NCI-H2029 (cell line): ENCODE results near the gene NCOR2.
A peak's percentile ranks its signal among the peaks of the same experiment; 100 is the strongest.

Experiments
- DNase-seq: peaks from one replicate; lab custom pipeline; 2025; lab: John Stamatoyannopoulos, UW

NCOR2 gene

DNA sequence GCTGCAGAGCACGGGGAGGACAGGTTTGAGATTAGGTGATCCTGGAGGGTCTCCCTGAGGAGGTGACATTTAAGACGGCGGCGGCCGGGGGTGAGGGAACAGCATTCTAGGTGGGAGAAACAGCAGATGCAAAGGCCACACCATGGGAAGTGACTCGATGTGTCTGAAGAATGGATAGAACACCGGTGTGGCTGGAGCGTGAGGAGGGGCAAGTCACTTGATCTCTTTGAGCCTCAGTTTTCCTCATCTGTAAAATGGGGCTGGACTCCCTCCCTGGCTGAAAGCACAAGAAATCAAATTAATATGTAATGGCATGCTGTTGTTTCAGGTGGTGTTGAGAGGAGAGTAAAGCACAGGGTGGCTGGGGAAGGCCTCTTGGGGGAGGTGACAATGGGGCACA lies 10.0 kb upstream of the NCOR2 start:
- no peak for DNase-seq

DNA sequence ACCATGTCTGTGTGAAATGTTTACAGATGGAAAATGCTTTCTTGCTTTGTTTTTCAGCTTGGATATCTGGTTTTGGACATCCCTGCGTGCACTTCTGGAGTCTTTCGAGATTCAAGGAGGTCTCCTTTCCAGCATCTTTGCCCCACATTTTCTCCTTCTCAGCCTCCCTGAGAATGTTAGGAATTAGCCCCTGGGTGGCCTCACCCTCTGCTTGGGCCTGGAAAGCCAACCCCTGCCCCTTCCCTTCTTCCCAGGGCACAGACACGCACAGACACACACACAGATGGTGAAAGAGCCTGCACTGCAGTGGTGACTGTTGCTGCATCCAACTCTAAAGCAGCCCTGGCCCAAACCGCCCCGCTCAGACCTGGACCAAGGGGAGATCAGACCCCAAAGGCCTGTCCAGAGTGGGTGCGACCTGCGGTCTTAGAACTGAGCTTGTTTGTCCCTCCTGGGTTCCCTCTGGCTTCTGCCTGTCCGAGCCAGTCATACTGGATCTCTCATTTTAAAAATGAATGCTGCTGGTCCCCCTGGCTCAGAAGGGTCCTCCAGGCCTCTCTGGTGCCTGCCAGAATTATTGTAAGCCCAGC lies 8.7 kb upstream of the NCOR2 start:
- DNase-seq: no peak

DNA sequence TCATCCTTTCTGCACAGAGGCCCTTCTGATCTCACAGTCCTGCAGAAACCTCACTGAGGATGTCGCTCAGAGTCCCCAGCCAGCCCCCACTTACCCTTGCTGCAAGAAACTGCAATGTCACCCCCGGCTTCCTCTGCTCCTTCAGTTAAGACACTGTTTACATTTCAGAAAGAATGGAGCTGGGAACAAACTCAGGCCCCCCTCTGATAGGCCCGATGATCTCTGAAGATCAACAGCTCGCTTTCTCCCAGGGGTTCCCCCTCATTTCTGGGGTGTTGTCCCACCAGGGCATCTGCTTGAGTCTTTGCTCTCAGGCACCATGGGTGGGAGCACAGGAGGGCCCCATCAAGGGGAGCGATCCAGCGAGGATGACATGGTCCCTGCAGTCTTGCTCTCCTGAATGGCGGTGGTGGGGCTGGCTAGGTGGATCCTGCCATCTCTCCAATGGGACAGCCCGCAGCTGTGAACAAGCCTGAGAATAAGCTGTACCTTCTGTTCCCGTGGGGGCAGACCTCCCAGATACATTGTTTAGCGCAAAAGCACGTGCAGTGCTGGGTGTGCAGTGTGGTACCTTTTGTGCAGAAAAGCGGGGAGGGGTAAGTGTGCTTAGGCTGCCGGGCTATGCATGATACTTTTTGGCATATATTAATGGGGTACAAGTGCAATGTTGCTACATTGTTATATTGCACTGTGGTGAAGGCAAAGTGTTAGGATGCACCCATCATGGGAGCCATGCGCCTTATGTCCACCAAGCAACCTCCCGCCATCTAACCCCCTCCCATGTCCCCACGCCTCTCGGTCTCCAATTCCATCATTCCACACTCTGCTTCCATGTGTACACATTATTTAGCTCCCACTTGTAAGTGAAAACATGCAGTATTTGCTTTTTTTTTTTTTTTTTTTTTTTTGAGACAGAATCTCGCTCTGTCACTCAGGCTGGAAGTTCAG lies 6.7 kb upstream of the NCOR2 start:
- DNase-seq: no peak

DNA sequence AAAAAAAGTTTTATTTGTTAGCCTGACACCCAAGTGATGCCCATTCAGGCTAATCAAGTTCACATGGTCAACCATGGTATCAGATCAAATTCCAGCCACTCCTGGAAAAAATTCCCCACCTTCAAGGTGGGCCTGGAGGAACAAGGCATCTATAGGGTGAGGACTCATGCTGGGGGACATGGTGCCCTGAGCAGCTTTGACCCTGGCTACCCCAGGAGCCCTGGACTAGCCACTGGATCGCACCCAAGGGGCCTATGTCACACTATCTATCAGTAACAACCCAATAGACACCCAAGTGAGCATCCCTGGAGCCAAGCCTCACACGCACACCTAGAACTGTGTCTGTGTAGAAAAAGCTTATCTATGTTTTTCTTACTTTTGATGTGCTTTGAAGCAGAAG lies 4.1 kb upstream of the NCOR2 start:
- no peak for DNase-seq

DNA sequence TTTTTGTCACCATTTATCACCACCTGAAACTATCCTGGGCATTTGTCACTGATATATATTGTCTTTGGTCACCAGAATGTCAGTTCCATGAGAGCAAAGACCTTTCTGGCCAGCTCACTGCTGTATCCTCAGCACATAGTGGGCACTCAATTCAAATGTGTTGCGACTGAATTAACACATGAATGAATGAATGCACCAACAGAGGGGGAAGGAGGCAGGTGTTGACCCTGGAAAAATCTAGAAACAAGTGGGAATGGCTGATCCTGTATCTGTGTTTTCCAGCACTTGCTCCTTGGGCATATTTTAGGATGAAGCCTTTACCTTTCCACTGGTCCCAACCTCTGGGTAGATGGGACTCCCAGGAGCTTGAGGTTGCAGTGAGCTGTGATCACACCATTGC lies 3.4 kb upstream of the NCOR2 start:
- no peak for DNase-seq

DNA sequence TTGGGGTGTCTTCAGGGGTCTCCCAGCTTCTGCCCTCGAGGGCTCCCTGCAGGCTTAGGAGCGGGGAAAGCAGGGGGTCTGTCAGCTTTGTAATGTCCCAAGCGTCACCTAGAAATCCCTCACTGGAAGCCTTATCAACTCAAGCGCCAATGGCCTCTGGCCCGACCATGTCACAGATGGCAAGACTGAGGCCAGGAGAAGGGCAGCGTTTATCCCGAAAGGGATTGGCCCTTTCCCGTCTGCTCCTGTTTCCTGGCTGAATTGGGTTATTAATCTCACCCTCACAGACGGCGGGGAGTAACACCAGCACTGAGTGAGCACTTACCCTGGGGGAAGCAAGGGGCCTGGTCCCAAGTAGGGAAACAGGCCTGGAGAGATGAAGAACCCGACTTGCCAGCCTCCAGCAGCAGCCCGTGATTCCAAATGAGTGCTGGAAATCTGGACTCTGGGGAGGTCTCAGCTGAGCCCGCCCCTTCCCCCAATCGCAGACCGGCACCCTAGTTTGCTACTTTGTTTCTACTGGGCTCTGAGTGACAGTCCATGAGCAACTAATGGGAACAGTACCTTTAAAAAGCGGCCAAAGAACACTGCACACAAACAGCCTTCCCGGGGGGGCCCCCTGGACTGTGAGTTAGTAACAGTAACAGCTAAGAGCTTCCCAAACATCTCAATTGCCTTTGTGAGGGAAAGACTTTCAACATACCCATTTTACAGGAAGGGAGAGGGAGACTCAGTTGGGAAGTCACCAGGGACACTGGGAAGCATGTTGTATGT lies 2.1 kb upstream of the NCOR2 start:
- DNase-seq: no peak

DNA sequence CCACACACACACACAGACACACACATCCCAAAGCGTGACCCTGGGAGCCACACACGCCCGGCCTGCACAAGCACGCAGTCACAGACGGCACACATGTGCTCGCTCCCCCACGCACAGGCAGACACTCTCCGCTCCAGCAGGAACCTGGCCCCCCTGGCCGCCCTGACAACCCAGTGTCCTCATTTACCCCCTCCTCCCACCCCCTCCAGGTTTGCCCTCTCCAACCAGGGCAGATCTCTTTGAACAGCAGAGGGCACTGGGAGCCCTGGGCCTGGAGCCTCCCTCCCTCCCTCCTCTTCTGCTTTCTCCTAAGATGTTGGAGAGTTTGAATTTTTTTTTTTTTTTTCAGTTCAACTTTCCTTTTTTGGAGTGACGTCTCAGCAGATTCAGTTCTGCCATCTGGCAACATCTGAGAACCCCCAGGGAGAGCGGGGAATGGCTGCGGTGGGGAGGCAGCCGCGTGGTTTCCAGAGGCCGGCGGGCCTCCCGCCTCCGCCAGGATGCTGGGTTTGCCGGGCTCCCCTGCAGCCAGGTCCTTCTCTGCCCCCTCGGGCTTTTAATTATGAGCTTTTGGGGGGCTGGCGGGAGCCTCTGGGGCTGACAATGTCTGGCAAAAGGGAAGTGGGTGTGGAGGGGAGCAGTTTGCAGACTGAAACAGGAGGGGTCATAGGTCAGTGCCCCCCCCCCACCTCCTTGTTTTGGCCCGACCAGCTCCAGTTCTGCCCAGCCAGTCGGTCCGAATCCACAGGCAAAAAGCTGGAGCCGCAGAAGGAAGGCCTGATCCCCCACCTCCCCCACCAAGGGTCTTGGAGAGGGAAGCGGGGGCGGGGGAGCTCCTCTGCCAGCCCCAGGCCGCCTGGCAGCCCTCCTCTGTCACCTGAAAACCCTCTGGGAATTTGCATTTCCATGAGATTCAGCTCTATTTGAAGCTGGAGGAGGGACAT lies 1.3 kb upstream of the NCOR2 start:
- no peak for DNase-seq

DNA sequence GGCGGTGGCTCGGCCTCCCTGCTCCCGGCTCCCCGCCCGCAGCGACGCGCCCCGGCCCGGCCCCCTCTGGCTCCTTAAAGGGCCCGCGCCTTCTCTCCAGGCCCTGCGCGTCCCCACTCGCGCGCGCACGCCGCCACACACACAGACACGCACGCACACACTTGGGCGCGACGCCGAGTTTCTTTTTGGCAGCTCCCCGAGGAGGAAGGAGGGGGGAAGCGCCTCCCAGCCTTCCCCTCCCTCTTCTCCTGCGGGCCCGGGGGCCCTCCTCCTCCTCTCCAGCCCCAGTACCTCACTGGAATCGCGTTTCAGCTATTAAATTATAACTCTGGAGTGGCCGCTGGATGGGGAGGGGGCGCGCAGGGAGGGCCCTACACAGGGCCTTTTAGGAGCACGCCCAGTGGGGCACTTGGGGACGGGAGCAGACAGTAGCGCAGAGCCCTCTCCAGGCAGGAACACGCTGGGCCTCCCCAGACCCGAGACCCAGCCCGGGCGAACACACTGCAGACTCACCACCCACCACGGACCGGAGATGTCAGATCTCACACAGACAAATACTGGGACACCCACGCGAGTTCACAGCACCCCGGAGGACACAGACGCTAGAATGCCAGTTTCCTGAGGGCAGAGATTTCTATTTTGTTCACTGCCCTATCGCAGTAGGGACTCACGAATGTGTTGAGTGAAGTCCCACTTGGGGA lies 411 bp upstream of the NCOR2 start:
- peak; percentile 70 for DNase-seq

DNA sequence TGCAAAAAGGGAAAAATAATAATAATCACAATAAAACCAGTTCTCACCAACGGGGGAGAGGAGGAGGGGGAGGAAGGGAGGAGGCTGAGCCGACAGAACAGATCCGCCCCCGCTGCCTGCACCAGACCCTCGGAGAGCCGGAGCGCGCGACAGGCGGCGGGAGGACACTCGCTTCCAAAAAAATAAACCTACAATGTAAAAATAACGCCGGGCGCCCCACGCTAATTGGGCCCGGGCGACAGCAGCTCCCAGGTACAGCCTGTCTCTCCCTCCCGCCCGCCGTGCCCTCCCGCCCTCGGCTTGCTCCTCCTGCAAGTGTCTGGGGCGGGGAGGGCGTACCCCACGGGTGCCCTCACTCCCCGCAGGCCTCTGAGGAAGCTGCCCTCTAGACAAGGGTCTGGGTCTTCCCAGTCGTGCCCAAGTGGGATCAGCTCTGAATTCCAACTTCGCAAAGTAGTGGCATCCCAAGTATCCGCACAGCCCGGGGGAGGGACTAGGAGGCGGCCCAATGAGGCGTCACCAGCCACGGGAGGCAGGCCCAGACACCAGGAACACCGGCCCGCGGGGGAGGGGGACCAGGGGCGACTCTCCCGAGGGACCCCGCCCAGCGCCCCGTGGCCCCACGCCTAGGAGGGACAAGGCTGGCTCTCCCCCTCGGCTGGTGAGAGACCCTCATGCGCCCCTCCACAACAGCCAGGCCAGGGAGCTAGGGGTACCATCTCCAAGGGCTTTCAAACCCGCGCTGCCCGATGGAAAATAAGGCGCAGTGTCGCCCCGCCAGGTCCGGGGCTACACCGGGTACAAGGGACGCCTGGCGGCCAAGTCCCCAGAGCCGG lies 1.0 kb downstream of the NCOR2 start:
- peak; percentile 45 for DNase-seq

DNA sequence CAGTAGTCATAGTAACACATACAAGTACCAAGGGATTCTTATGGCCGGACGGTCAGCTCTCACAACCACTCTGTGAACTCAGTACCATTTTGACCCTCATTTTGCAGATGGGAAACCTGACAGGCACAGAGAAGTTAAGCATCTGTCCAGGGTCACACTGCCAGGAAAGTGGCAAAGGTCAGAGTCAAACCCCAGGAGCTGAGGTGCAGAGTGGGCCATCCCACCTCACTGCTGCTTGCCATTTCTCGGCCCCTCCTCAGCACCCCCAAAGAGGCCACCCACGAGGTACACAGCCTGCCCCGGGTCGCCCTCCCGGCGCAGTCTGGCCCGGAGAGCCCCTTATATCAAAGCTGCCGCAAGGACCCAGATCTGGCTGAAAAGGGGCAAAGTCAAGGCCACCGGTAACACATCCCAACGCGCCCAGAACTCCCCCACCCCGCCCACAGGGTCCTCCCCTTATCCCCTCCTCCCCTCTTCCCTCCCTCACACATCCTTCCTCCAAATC lies 1.7 kb downstream of the NCOR2 start:
- no peak for DNase-seq

DNA sequence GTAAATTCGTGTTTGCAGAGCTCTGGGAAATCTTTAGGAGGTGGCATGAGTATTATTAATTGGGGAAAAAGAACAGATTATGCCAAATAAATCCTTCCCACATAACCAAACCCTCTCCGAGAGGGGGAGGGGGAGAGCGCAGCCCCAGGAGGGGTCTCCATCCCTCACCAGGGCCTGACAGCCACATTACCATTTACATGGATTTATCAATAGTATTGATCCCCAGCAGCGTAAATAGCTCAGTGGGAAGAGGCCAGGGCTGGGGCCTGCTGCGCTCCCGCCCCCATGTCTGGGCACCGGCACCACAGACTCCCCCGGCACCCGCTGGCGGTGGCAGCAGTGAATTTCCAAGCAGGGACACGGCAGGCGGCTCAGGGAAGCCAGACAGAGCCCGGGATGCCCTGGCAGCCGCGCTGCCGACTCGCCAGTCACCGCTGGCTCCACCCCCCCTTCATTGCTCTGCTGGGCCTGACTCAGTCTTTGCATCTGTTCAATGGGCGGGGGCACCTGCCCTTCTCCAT lies 2.4 kb downstream of the NCOR2 start:
- no peak for DNase-seq

DNA sequence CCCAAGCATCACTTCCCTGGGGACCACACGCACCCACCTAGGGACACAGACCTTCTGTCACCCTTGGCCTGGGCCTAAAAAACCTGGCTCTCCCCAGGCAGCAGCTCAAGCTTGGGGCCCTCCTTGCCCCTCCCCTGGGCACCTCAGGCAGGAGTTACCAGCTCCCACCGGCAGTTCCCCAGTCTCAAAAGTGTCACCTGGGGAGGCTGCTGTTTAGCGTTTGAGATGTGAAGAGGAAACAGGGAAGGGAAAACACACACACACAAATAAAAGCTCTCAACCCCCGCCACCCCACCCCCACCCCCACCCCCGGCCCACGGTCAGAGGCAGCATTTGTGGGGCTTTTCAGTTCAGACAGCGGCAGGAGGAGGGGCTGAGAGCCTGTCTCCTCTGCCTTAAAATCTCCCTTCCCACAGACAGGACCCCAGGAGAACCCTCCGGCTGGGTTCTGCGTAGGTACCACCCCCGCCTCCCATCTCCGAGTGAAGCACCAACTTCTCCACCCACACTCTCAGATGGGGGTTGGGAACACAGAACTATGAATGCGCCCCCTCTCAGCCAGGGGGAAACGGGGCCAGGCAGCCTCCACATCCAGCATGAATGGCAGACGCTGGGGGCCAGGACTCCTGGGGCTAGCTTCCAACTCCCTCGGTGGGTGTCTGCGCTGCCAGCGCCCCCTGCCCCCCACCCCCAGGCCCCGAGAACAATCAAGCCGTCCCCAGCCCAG lies 3.0 kb downstream of the NCOR2 start:
- no peak for DNase-seq

DNA sequence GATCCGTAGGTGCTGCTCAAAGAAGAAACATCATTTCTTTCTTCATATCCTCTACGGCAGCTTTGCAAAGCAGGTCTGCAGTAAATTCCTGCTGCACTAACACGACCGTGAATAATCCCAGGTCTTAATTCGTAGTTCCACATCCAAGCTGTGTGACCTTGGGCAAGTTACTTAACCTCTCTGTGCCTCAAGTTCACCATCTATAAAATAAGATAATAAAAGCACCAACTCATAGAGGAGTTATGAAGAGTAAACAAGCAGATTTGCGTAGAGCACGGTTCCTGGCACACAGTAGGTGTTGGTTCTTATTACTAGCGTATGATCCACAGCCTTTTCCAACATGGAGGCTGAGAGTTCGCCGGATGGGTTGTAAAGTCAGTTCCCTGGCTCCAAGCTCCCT lies 3.6 kb downstream of the NCOR2 start:
- no peak for DNase-seq

DNA sequence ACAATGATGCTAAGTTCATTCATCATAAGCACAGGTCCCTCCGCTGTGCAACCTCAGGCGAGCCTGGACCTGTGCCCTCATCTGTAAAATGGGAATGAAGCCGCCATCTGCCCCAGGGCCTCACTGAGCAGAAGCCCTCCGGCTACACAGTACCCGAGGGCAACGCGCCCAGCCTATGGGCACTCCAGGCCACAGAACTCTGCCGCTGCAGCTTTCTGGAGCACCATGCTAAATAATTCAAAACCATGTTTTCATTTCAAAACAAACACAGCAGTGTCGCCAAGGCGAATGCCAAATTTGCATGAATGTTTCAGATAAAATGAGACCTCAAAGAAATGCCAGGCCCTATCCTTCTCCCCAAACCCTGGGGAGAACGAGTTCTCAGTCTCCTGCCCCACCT lies 4.0 kb downstream of the NCOR2 start:
- no peak for DNase-seq

DNA sequence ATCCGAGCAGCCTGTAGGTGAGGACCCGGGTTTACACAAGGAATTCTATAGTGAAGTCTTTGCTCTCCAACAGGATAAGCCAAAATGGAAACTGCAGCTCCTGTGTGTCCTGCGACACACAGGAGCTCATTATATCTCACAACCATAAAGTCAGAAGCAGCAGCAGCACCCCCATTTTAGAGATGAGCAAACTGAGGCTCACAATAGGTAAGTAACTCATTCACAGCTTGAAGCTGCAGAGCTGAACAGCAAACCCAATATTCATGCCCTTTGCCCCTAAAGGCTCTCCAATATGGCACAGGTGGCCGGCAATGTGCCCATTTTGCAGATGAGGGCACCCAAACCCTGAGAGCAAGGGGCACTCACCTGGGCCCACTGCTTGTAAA lies 4.6 kb downstream of the NCOR2 start:
- DNase-seq: no peak

DNA sequence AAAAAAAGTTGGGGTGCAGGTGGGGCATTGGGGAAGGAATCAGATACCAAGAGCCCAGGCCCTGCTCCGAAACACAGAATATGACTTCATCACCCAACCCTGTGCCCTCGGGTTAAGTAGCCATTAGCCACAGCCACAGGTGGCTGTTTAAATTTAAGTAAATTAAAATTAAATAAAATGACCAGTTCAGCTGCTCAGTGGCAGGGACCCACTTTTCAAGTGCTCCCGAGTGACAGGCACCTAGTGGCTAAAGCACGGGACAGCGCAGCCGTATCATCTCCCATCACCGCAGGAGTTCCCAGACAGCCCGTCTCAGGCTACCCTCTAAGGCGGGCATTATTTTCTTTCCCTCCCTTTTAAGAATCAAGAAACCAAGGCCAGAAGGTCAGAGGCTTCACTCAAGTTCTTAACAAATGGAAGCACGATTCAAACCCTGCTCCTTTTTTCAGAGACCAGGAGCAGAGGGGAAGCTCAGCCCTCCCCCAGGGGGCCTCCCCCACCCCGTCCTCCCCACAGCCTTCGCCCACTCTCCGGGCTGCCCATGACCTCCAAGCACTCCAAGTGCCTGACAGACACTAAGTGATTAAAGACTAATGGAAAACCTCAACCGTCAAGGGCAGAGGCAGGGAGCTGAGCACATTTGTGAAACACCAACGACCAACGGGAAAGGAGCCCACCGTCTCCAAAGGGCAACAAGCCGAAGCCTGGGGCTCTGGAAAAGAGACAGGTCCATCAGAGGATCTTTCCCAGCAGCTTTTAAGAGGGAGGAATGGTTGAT lies 5.2 kb downstream of the NCOR2 start:
- no peak for DNase-seq

DNA sequence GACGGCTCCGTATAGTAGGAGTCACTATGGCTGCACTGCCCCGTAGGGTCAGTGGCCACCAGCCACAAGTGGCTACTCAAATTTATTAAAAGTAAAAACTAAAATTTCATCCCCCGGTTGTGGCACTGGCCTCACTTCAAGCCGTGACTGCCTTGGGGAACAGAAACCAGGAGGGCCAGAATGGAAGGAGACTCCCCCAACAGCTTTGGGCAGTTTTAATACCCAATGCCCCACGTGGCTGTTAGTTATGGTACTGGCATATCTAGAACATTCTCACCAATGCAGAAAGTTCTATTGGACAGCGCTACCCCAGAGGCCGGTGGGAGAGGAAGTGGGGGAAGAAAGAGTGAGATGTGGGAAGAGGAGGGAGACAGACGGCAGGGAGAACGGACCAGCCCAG lies 6.2 kb downstream of the NCOR2 start:
- DNase-seq: no peak

DNA sequence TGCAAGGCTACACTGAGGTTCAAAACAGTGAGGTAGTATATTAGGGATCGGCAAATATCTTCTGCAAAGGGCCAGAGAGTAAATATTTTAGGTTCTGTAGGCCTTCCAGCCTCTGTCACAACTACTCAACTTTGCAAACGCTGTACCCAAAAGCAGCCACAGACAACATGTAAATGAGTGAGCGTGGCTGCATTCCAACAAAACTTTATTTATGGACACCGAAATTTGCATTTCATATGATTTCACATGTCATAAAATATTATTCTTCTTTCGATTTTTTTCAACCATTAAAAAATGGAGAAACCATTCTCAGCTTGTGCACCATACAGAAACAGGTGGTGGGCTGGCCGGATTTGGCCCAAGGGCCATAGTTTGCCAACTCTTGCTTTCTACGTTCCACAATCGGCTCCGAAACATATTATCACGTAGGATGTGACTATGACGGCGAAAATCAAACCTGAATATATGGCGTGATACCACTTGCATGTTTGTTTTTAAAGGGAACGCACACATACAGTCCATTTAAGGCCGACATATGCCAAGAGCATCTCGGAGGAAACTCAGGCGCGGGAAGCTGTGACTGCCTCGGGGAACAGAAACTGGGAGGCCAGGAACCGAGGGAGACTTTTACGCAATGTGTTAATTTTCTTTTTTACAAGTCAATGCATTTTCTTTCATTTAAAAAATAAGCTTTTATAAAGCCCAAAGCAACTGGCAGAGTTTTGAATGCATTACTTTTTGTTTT lies 7.1 kb downstream of the NCOR2 start:
- DNase-seq: no peak
